Epithelial cell of proximal tubule (primary cell): ENCODE data around the gene RTN4RL2. TPM values are rescaled to one million over a fixed set of nuclear protein-coding genes. Genes with fewer than 3 reads are reported as not detected.

Experiments
- DNase-seq: peaks from one replicate; pipeline ENCODE4 v3.0.0-alpha.2; 2011; ENCODE audit warnings: low read depth
- H3K4me3 ChIP-seq: 2 replicates; pipeline ENCODE4 v1.5.1; 2011; ENCODE audit warnings: low read depth, mild to moderate bottlenecking, low read length
- CTCF ChIP-seq: conservative IDR thresholded peaks from 2 replicates; pipeline ENCODE4 v1.5.1; 2012; ENCODE audit warnings: low read depth, mild to moderate bottlenecking, low read length
- total RNA-seq: library from RNA; depleted of rRNA; stranded (reverse); fragments of >200 nt; gene quantifications from 2 replicates; pipeline ENCODE4 v1.2.3, GENCODE V29; 2015

The RTN4RL2 gene
- total RNA-seq: 0.98 TPM in 1 of 2 replicates, not detected in the other

- H3K4me3 ChIP-seq: peak within 1 kb of the TSS; percentile 44
- no peak for DNase-seq
- no peak for TF ChIP-seq CTCF
These were observed at the start of gene RTN4RL2 for GRCh38 chr11:57460022-57460757. RTN4RL2 (plus strand) TSS chr11:57460528; CDS start chr11:57460866, 338 bp downstream.

GRCh38 chr11:57413681-57414080 lies 46.6 kb upstream of the RTN4RL2 start:
- TF ChIP-seq CTCF: no peak
- no peak overlapping the region for H3K4me3 ChIP-seq
- no peak for DNase-seq

GRCh38 chr11:57414612-57415212 lies 45.6 kb upstream of the RTN4RL2 start:
- H3K4me3 ChIP-seq: no peak overlapping the region
- no peak for TF ChIP-seq CTCF
- DNase-seq: no peak

GRCh38 chr11:57416436-57416835 lies 43.9 kb upstream of the RTN4RL2 start:
- TF ChIP-seq CTCF: no peak
- no peak for DNase-seq
- H3K4me3 ChIP-seq: no peak overlapping the region

- no peak for DNase-seq
- no peak for TF ChIP-seq CTCF
These were observed 43.3 kb upstream of the RTN4RL2 start for GRCh38 chr11:57417056-57417455.

GRCh38 chr11:57418131-57418530 lies 42.2 kb upstream of the RTN4RL2 start:
- no peak for DNase-seq
- TF ChIP-seq CTCF: no peak
- no peak overlapping the region for H3K4me3 ChIP-seq

More at GRCh38 chr11:57417056-57417455, 43.3 kb upstream of the RTN4RL2 start:
- H3K4me3 ChIP-seq: no peak overlapping the region
